Right lobe of liver (tissue), 6 donors: ENCODE results near the gene PRF1. TPM values are rescaled to one million over a fixed set of nuclear protein-coding genes. Genes with fewer than 3 reads are reported as not detected.
A peak's percentile ranks its signal among the peaks of the same experiment; 100 is the strongest.

ENCODE experiments used
- ATAC-seq, 4 donors: fragments of 200-7000 bp; cut with Tn5 transposase; one replicate each; pipeline ENCODE4 v1.9.1; 2020; ENCODE audit warnings: mild to moderate bottlenecking in 4 of 4, moderate library complexity in 4 of 4
- DNase-seq, 3 donors: peaks; one replicate each; pipeline ENCODE4 v3.0.0-alpha.2; 2020
- H3K27ac ChIP-seq, 3 donors: fragments of 200-600 bp; one replicate each; pipeline ENCODE4 v1.8.0; 2022
- H3K27me3 ChIP-seq, 2 donors: fragments of 200-600 bp; one replicate each; pipeline ENCODE4 v1.8.0; 2022
- H3K36me3 ChIP-seq, 4 donors: fragments of 200-600 bp; sonication (generic) in 1 of 4; one replicate each; pipeline versions ENCODE4 v1.5.1 to v1.8.0; 2017 to 2022; ENCODE audit warnings: control low read depth in 1 of 4
- H3K4me1 ChIP-seq, 4 donors: fragments of 200-600 bp; sonication (generic) in 1 of 4; one replicate each; pipeline versions ENCODE4 v1.5.1 to v1.8.0; 2017 to 2022; ENCODE audit warnings: control low read depth in 1 of 4
- H3K4me3 ChIP-seq, 3 donors: fragments of 200-600 bp; one replicate each; pipeline ENCODE4 v1.8.0; 2022
- H3K9me3 ChIP-seq, 4 donors: fragments of 200-600 bp; sonication (generic) in 1 of 4; one replicate each; pipeline versions ENCODE4 v1.5.1 to v1.8.0; 2017 to 2022; ENCODE audit warnings: control low read depth in 1 of 4
- CTCF ChIP-seq, 4 donors: fragments of 200-600 bp in 3 of 4; fragments of 450-650 bp in 1 of 4; IDR thresholded peaks; one replicate each; pipeline versions ENCODE4 v1.5.1 to v1.8.0; 2016 to 2022; ENCODE audit warnings: antibody characterized with exemption in 4 of 4, mild to moderate bottlenecking in 2 of 4
- POLR2A ChIP-seq: fragments of 450-650 bp; IDR thresholded peaks from one replicate; pipeline ENCODE4 v1.6.1; 2017; ENCODE audit warnings: antibody characterized with exemption, mild to moderate bottlenecking
- WGBS: methylation state at CpG from one replicate; pipeline ENCODE4 v1.1.6; 2018; ENCODE audit warnings: low coverage, low lambda C conversion rate; ENCODE audit not compliant: insufficient coverage; ENCODE audit errors: missing lambda C conversion rate; 5-methylcytosine and 5-hydroxymethylcytosine counted together
- intact Hi-C, 2 donors: fragments of 100-400 bp; cut with DNase I; formaldehyde crosslinking; loops; one replicate each; pipeline versions ENCODE4 v1.11.2 to v1.14.1; 2022
- total RNA-seq, 6 experiments: library from RNA; depleted of rRNA in 2 of 6; stranded (reverse); fragments of >200 nt in 2 of 6; fragmentation: NEBNext Ultra II Directional in 3 of 6; extraction: Animal tissue kit (Norgen Biotek cat#: 25700) in 3 of 6; gene quantifications; one replicate each; pipeline versions ENCODE4 v1.1.0 to v1.2.4, GENCODE V29; 2016 to 2023
- donor health status: DM: no; HTN: yes; CAD: no.
- donor health status: DM: no; HTN: no; CAD: no.
- donor health status: DM: no; HTN: no; CAD: no.
- donor health status: DM: no; HTN: yes; CAD: no.
- donor health status: DM: no; HTN: yes; CAD: no.

PRF1 gene
- total RNA-seq, 6 experiments from 2014 or later = 1.7 to 6.5 (median 3.1) TPM

- WGBS = 83% methylated on average over 2 of the region's 5 CpGs
- TF ChIP-seq CTCF (IDR thresholded peaks at IDR 0.05) (no peak), POLR2A (no peak)
- Histone ChIP-seq H3K4me1 (no peaks in the 10 kb centered on the region), H3K27ac (no peak overlapping the region), H3K27me3 (no peaks in the 10 kb centered on the region), H3K4me3 (peak overlapping the region in 1 of 3 donors; percentile 10), H3K36me3 (no peaks in the 10 kb centered on the region), H3K9me3 (no peaks in the 10 kb centered on the region)
- ATAC-seq (no peak), DNase-seq (no peak)
- intact Hi-C loops = no loop called here
Measured at GRCh38 chr10:70601746-70602145, 795 bp downstream of the PRF1 start.

GRCh38 chr10:70600512-70601395 lies 1.8 kb downstream of the PRF1 start:
- DNase-seq (no peak), ATAC-seq (no peak)
- Histone ChIP-seq H3K4me1 (peaks cover 0 to 6% (median 0%) of the 10 kb centered on the region in 4 donors), H3K9me3 (no peaks in the 10 kb centered on the region), H3K27ac (no peak overlapping the region), H3K4me3 (no peak overlapping the region), H3K27me3 (no peaks in the 10 kb centered on the region), H3K36me3 (no peaks in the 10 kb centered on the region)
- WGBS = no CpG with 5 or more reads among the region's 24 CpGs
- TF ChIP-seq POLR2A = no peak
- TF ChIP-seq CTCF (IDR thresholded peaks at IDR 0.05) = no peak
- intact Hi-C loops = no loop called here

GRCh38 chr10:70599791-70600190 lies 2.8 kb downstream of the PRF1 start:
- no peak for ATAC-seq
- no CpG with 5 or more reads among the region's 4 CpGs for WGBS

GRCh38 chr10:70599319-70599718 lies 3.2 kb downstream of the PRF1 start:
- intact Hi-C loops = no loop called here
- H3K27ac ChIP-seq = no peak overlapping the region
- no peaks in the 10 kb centered on the region for H3K36me3 ChIP-seq
- TF ChIP-seq CTCF (IDR thresholded peaks at IDR 0.05) = no peak
- no peak for TF ChIP-seq POLR2A
- no peaks in the 10 kb centered on the region for H3K9me3 ChIP-seq
- peaks cover 0 to 8% (median 0%) of the 10 kb centered on the region in 4 donors for H3K4me1 ChIP-seq
- 93% methylated on average over 5 of the region's 8 CpGs for WGBS
- DNase-seq (no peak), ATAC-seq (no peak)
- H3K4me3 ChIP-seq = no peak overlapping the region
- H3K27me3 ChIP-seq = no peaks in the 10 kb centered on the region

More at GRCh38 chr10:70599791-70600190, 2.8 kb downstream of the PRF1 start:
- Histone ChIP-seq H3K4me1 (peaks cover 0 to 8% (median 0%) of the 10 kb centered on the region in 4 donors), H3K27ac (no peak overlapping the region), H3K27me3 (no peaks in the 10 kb centered on the region), H3K36me3 (no peaks in the 10 kb centered on the region), H3K4me3 (no peak overlapping the region), H3K9me3 (no peaks in the 10 kb centered on the region)
- DNase-seq = no peak
- intact Hi-C loops = no loop called here
- TF ChIP-seq POLR2A (no peak), CTCF (IDR thresholded peaks at IDR 0.05) (no peak)
